Measurements from ENCODE around the gene RCOR1.

Gene RCOR1

DNA sequence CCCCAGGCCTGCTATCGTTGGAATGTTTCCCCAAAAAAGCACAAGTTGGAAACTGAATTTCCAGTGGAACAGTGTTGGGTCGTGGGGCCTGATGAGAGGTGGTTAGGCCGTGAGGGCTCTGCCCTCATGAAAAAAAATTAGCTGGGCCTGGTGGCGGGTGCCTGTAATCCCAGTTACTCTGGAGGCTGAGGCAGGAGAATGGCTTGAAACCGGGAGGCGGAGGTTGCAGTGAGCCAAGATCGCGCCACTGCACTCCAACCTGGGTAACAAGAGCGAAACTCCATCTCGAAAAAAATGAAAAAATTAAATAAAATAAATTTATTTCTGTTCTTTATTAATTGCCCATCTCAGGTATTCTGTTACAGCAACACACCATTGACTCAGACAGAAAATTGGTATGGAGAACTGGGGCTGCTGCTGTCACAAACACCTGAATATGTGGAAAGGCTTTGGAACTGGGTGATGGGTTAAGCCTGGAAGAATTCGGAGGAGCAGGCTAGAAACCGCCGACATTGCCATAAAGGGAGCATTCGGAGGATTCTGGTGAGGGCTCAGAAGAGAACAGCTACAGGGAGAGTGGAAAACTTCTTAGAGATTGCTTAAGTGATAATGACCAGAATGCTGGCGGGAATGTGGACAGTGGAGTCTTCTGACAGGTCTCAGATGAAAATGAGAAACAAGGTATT is 17.1 kb upstream of the RCOR1 start:
- TF ChIP-seq TAF1 (IDR thresholded peaks at IDR 0.05; ENCODE audit: borderline replicate concordance, insufficient read depth, low read length) (no peak), REST (IDR thresholded peaks at IDR 0.05; ENCODE audit: insufficient read depth in 1 of 2, low read depth in 2 of 2, low read length in 2 of 2) (no peak), SIN3A (IDR thresholded peaks at IDR 0.05; ENCODE audit: borderline replicate concordance, insufficient read depth, low read length) (no peak), POLR2AphosphoS5 (IDR thresholded peaks at IDR 0.05; ENCODE audit: low read depth, low read length) (no peak), FOXP2 (optimal IDR thresholded peaks at IDR 0.05; ENCODE audit: borderline replicate concordance, extremely low read depth, extremely low read length, insufficient read depth) (no peak)

DNA sequence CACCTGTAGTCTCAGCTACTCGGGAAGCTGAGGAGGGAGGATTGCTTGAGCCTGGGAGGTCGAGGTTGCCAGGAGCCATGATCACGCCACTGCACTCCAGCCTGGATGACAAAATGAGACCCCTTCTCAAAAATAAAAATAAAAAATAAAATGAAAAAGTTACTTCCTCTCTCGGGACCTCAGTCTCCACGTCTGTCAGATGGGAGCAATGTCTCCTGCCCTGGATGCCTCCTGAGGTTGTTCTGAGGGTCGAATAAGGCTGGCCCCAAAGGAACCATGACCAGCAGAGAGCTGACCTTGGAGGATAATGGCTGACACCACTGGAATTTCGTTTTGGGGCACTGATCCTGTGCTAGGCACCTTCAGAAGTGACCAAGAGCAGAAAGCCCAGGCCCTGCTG is 13.6 kb upstream of the RCOR1 start:
- no peak for TF ChIP-seq REST (IDR thresholded peaks at IDR 0.05; ENCODE audit: insufficient read depth in 1 of 2, low read depth in 2 of 2, low read length in 2 of 2)
- TF ChIP-seq TAF1 (IDR thresholded peaks at IDR 0.05; ENCODE audit: borderline replicate concordance, insufficient read depth, low read length) = no peak
- no peak for TF ChIP-seq POLR2AphosphoS5 (IDR thresholded peaks at IDR 0.05; ENCODE audit: low read depth, low read length)
- no peak for TF ChIP-seq FOXP2 (optimal IDR thresholded peaks at IDR 0.05; ENCODE audit: borderline replicate concordance, extremely low read depth, extremely low read length, insufficient read depth)
- TF ChIP-seq SIN3A (IDR thresholded peaks at IDR 0.05; ENCODE audit: borderline replicate concordance, insufficient read depth, low read length) = no peak

DNA sequence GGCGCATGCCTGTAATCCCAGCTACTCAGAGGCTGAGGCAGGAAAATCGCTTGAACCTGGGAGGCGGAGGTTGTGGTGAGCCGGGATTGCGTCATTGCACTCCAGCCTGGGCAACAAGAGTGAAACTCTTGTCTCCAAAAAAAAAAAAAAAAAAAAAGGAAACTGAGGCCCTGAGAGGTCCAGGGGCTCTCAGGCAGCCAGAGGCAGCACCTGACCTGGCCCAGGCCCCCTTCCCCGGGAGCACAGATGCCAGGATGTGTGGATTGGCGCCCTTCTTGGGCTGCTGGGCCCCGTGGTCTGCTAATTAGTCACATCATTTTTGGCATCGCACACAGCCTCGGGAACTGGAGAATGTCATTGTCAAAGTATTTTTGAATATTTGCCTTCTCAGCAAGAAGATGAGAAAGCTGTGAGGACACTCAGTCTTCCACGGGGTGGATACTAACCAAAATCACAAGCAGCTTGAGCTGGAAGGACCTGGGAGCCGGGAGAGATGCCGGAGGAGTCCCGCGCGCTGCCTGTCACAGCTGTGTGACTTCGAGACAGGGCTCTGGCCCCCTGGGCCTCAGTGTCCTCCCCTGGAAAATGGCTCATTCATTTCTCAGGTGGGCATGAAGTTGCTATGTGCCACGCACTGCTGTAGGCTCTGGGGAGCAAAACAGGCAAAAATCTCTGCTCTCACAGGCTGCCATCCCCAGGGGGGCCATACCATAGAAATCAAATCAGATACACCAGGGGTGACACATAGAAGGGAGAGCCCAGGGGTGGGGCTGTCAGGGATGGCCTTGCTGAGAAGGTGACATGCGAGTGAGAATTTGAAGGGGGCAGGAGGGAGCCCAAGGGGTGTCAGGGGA is 12.5 kb upstream of the RCOR1 start:
- TF ChIP-seq POLR2AphosphoS5 (IDR thresholded peaks at IDR 0.05; ENCODE audit: low read depth, low read length) (no peak), SIN3A (IDR thresholded peaks at IDR 0.05; ENCODE audit: borderline replicate concordance, insufficient read depth, low read length) (no peak), FOXP2 (optimal IDR thresholded peaks at IDR 0.05; ENCODE audit: borderline replicate concordance, extremely low read depth, extremely low read length, insufficient read depth) (no peak), TAF1 (IDR thresholded peaks at IDR 0.05; ENCODE audit: borderline replicate concordance, insufficient read depth, low read length) (no peak), REST (IDR thresholded peaks at IDR 0.05; ENCODE audit: insufficient read depth in 1 of 2, low read depth in 2 of 2, low read length in 2 of 2) (no peak)

- TF ChIP-seq REST (IDR thresholded peaks at IDR 0.05; ENCODE audit: insufficient read depth in 1 of 2, low read depth in 2 of 2, low read length in 2 of 2) (no peak), TAF1 (IDR thresholded peaks at IDR 0.05; ENCODE audit: borderline replicate concordance, insufficient read depth, low read length) (no peak), SIN3A (IDR thresholded peaks at IDR 0.05; ENCODE audit: borderline replicate concordance, insufficient read depth, low read length) (no peak), FOXP2 (optimal IDR thresholded peaks at IDR 0.05; ENCODE audit: borderline replicate concordance, extremely low read depth, extremely low read length, insufficient read depth) (no peak), POLR2AphosphoS5 (IDR thresholded peaks at IDR 0.05; ENCODE audit: low read depth, low read length) (no peak)
These were observed 11.8 kb upstream of the RCOR1 start for GRCh38 chr14:102580550-102581110.
